DOHH2 (cell line): ENCODE measurements around the gene PPIP5K1.

Experiments
- H3F3A ChIP-seq: fragments of 200-600 bp; sonication (generic), shearing (Covaris generic); 2 replicates; pipeline ENCODE4 v1.6.0; 2016; ENCODE audit warnings: antibody characterized with exemption, mild to moderate bottlenecking; ENCODE audit not compliant: control insufficient read depth, insufficient read depth
- H3K27ac ChIP-seq: fragments of 200-600 bp; sonication (generic); 2 replicates; pipeline ENCODE4 v1.5.1; 2014; ENCODE audit warnings: low read depth, mild to moderate bottlenecking, low read length, moderate library complexity
- H3K27me3 ChIP-seq: fragments of 200-600 bp; sonication (generic); 2 replicates; pipeline ENCODE4 v1.6.1; 2014; ENCODE audit warnings: mild to moderate bottlenecking, low read length, mixed read lengths; ENCODE audit not compliant: control insufficient read depth
- H3K36me3 ChIP-seq: fragments of 200-600 bp; sonication (generic); 2 replicates; pipeline ENCODE4 v1.6.1; 2014; ENCODE audit warnings: mild to moderate bottlenecking, low read length, moderate library complexity, mixed read lengths; ENCODE audit not compliant: control insufficient read depth
- H3K4me1 ChIP-seq: fragments of 200-600 bp; sonication (generic); 2 replicates; pipeline ENCODE4 v1.6.1; 2014; ENCODE audit warnings: mild to moderate bottlenecking, low read length, mixed read lengths; ENCODE audit not compliant: control insufficient read depth
- H3K4me2 ChIP-seq: fragments of 200-600 bp; sonication (generic); 2 replicates; pipeline ENCODE4 v1.6.0; 2014; ENCODE audit warnings: mild to moderate bottlenecking, low read length, moderate library complexity
- H3K4me3 ChIP-seq: fragments of 200-600 bp; sonication (generic); 2 replicates; pipeline ENCODE4 v1.5.1; 2014; ENCODE audit warnings: mild to moderate bottlenecking, low read length, mixed read lengths
- H3K79me2 ChIP-seq: fragments of 200-600 bp; sonication (generic); 2 replicates; pipeline ENCODE4 v1.6.1; 2014; ENCODE audit warnings: mild to moderate bottlenecking, low read length, mixed read lengths; ENCODE audit not compliant: control insufficient read depth
- H3K9me2 ChIP-seq: fragments of 200-600 bp; sonication (generic); replicated peaks from 2 replicates; pipeline ENCODE4 v1.6.1; 2014; ENCODE audit warnings: mild to moderate bottlenecking, low read length, mixed read lengths; ENCODE audit not compliant: control insufficient read depth
- H3K9me3 ChIP-seq: fragments of 200-600 bp; sonication (generic); 2 replicates; pipeline ENCODE4 v1.6.1; 2014; ENCODE audit warnings: antibody characterized with exemption, low read length, mixed read lengths; ENCODE audit not compliant: control insufficient read depth, insufficient read depth
- H4K20me1 ChIP-seq: fragments of 200-600 bp; sonication (generic); 2 replicates; pipeline ENCODE4 v1.6.0; 2014; ENCODE audit warnings: low read depth, mild to moderate bottlenecking, antibody characterized with exemption, low read length, moderate library complexity; ENCODE audit not compliant: control insufficient read depth, insufficient read depth
- TF ChIP-seq, protein P1 (sequence below): fragments of 200-600 bp; sonication (generic); IDR thresholded peaks from one replicate; pipeline ENCODE4 v1.5.1; 2014; ENCODE audit warnings: antibody characterized with exemption, mild to moderate bottlenecking, low read depth, low read length; ENCODE audit not compliant: poor library complexity, severe bottlenecking

PPIP5K1 gene

DNA sequence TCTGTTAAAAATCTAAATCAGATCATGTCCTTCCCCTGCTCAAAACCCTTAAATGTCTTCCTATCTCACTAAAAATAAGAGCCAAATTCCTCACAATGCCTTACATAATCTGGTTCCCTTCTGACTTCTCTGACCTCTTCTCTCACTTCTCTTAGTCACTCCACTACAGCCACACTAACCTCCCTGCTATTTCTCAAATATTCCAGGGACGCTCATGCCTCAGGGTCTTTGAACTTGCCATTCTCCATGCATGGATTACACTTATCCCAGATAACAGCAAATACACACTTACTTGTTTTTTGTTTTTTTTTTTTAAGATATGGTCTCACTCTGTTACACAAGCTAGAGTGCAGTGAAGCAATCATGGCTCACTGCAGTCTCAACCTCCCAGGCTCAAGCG lies 105.6 kb downstream of the PPIP5K1 start:
- TF ChIP-seq, protein P1, sequence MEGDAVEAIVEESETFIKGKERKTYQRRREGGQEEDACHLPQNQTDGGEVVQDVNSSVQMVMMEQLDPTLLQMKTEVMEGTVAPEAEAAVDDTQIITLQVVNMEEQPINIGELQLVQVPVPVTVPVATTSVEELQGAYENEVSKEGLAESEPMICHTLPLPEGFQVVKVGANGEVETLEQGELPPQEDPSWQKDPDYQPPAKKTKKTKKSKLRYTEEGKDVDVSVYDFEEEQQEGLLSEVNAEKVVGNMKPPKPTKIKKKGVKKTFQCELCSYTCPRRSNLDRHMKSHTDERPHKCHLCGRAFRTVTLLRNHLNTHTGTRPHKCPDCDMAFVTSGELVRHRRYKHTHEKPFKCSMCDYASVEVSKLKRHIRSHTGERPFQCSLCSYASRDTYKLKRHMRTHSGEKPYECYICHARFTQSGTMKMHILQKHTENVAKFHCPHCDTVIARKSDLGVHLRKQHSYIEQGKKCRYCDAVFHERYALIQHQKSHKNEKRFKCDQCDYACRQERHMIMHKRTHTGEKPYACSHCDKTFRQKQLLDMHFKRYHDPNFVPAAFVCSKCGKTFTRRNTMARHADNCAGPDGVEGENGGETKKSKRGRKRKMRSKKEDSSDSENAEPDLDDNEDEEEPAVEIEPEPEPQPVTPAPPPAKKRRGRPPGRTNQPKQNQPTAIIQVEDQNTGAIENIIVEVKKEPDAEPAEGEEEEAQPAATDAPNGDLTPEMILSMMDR = no peak
- H3K4me1 ChIP-seq = no peaks in the 10 kb centered on the region
- no peak overlapping the region for H3K27ac ChIP-seq
- H3F3A ChIP-seq = 0 out of 2 replicates have a peak, but pooled peaks cover 2% of the 10 kb centered on the region
- no peaks in the 10 kb centered on the region for H3K27me3 ChIP-seq
- H3K4me3 ChIP-seq = no peak overlapping the region
- H3K79me2 ChIP-seq = no peaks in the 10 kb centered on the region
- no peaks in the 10 kb centered on the region for H4K20me1 ChIP-seq
- H3K4me2 ChIP-seq = no peak overlapping the region
- H3K36me3 ChIP-seq = peaks cover 28% of the 10 kb centered on the region
- no peaks in the 10 kb centered on the region for H3K9me3 ChIP-seq
- H3K9me2 ChIP-seq = no peaks in the 10 kb centered on the region
